GM21619 (cell line): ENCODE measurements around the gene NT5DC3.
"Not testable (repeated sequence)": the region's sequence is repeated elsewhere in the genome, so short reads cannot be mapped to it uniquely, and the experiment has no call there.

Experiments
- ATAC-seq: cut with Tn5 transposase; IDR thresholded peaks from one replicate; pipeline ENCODE4 v1.9.1; 2021; ENCODE audit not compliant: unreplicated experiment

NT5DC3 gene

GRCh38 chr12:103810111-103810510, 30.9 kb downstream of the NT5DC3 start:
- ATAC-seq = no peak

GRCh38 chr12:103809639-103810038, 31.4 kb downstream of the NT5DC3 start:
- not testable (repeated sequence) for ATAC-seq

GRCh38 chr12:103809154-103809553, 31.9 kb downstream of the NT5DC3 start:
- no peak for ATAC-seq

GRCh38 chr12:103808239-103808880, 32.7 kb downstream of the NT5DC3 start:
- ATAC-seq = no peak

- no peak for ATAC-seq
These were observed 33.3 kb downstream of the NT5DC3 start for GRCh38 chr12:103807561-103808238.

GRCh38 chr12:103806803-103807202, 34.2 kb downstream of the NT5DC3 start:
- ATAC-seq = no peak

- ATAC-seq = no peak
These were observed 35.2 kb downstream of the NT5DC3 start for GRCh38 chr12:103805655-103806360.

- ATAC-seq = no peak
These were observed 37.2 kb downstream of the NT5DC3 start for GRCh38 chr12:103803847-103804246.

- no peak for ATAC-seq
These were observed 38.5 kb downstream of the NT5DC3 start for GRCh38 chr12:103802586-103802886.

GRCh38 chr12:103801709-103802585, 39.1 kb downstream of the NT5DC3 start:
- ATAC-seq = no peak

GRCh38 chr12:103799857-103800771, 40.9 kb downstream of the NT5DC3 start:
- ATAC-seq = no peak

- no peak for ATAC-seq
These were observed 41.6 kb downstream of the NT5DC3 start for GRCh38 chr12:103799504-103799856.

- ATAC-seq = no peak
These were observed 42.4 kb downstream of the NT5DC3 start for GRCh38 chr12:103798586-103798985.

- ATAC-seq = no peak
These were observed 46.5 kb downstream of the NT5DC3 start for GRCh38 chr12:103794309-103795213.

- ATAC-seq = no peak
These were observed 47.5 kb downstream of the NT5DC3 start for GRCh38 chr12:103793512-103794045.

GRCh38 chr12:103793046-103793445, 48.0 kb downstream of the NT5DC3 start:
- ATAC-seq = no peak

- no peak for ATAC-seq
These were observed 49.6 kb downstream of the NT5DC3 start for GRCh38 chr12:103791350-103791920.

- no peak for ATAC-seq
These were observed 54.8 kb downstream of the NT5DC3 start for GRCh38 chr12:103786201-103786600.
